ENCODE data around the gene CILP.
A peak's percentile ranks its signal among the peaks of the same experiment; 100 is the strongest.

CILP gene

DNA sequence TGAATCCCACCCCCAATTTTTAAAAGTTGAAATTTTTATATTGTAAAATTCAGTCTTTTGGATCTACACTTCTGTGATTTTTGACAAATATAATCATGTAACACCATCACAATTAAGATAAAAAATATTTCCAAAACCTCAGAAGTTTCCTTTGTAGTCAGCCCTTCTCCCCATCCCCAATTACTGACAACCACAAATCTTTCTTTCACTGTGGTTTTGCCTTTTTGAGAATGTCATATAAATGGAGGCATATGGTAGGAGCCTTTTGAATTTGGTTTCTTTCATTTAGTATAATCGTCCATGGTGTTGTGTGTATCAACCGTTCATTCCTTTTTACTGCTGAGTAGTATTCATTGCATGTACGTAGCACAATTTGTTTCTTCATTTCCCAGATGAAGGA, 7.9 kb upstream of the CILP start:
- DNase-seq = no peak

DNA sequence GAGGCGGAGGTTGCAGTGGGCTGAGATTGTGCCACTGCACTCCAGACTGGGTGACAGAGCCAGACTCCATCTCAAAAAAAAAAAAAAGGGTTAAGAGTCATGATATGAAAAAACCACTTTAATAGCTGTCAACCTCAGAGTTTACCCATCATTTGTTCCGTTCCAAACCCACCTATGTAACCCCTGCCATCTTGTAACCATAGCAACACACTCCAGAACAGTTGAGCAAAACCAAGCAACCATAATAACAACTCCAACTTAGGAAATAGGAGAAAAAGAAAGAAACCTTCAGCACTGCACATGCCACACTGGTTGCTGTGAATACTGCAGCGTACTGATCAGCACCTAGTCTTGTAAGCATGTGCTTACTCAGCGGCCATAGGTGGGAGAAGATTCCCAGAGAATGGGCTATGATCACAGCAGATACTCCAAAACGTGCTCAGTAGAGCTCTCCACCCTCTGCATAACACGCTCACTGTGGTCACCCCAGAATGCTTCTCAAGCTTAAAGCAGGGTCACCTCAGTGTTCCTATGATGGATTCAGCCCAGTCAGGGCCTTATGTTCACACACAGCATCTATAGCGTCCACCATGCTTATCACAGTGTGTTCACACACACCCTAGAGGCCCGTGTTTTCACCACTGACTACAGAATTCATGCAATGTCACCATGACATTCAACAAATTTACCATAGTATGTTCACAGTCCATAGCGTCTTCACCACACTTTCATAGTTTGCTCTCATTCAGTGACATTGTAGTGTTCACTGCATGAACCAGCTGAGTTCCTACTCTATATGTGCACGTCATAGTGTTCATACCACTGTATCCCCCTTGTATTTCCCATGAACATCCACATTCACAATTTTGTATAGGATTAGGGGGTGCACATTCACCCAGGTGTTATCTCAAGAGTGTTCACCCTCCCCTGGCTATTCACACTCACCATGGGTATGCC, 6.5 kb upstream of the CILP start:
- no peak for DNase-seq

DNA sequence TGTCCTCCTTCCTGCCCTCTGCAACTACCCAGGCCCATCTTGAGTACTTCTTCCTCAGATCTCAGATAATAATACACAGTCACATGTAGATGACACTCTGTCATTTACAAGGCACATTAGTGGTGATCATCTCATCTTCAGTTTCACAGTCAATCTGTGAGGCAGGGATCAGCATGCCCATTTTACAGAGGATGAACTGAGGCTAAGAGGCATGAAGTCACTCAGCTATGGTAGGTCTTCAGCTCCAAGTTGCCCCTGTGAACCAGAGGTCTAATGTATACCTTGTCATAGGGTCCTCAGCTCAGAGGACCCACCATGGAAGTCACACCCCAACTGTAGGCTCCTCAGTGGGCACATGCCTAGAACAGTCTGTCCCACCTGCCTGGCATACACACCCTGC, 4.2 kb upstream of the CILP start:
- DNase-seq = no peak

DNA sequence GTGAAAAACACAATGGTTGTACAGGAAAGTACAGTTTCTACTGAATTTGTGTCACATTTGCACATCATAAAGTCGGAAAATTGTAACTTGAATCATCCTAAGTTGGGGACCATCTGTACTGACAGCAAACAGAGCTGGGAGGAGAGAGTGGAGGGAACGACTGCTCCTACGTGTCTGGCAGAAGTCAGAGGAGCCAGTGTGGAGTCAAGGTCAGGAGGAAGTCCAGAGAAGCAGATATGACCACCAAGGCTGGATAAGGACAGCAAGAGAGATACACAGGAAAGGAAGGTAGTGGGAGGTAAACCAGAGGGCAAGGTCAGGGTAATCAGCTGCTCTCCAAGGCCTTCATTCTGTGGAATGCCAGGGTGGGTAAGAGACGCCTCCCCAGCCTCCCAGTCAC, 2.7 kb upstream of the CILP start:
- DNase-seq = no peak

DNA sequence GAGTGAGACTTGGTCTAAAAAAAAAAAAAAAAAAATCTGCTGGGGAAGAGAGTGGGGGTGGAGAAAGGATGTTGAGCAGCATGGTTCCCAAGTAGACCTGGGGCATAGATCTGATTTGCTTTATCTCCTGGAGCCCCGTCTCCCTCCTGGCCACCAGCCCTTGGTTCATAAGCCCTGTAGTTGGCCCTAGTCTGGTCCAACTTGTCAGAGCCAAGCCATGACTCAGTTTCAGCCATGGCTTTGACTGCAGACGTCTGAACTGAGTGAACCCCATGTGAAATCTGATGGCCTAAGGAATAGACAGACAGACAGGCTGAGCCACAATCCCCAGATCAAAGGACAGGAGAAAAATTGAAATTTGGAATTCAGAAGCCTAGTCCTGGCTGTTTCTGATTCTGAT, 2.0 kb upstream of the CILP start:
- no peak for DNase-seq

DNA sequence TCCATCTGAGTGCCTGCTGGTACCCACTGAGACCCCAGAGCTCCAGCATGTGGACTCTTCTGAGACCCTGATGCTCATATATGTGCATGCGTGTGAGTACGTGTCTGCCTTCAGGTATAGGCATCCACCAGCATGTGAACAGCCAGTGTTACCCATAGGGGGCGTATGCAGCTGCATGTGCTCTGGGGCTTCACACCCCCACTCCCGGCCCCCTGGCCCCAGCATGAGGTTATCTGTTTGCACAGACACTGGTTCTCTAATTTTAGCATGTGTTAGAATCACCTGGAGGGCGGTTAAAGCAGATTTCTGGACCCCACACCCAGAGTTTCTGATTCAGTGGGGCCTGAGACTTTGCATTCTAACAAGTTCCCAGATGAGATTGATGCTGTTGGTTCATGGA, 824 bp upstream of the CILP start:
- peak; percentile 51 for DNase-seq

DNA sequence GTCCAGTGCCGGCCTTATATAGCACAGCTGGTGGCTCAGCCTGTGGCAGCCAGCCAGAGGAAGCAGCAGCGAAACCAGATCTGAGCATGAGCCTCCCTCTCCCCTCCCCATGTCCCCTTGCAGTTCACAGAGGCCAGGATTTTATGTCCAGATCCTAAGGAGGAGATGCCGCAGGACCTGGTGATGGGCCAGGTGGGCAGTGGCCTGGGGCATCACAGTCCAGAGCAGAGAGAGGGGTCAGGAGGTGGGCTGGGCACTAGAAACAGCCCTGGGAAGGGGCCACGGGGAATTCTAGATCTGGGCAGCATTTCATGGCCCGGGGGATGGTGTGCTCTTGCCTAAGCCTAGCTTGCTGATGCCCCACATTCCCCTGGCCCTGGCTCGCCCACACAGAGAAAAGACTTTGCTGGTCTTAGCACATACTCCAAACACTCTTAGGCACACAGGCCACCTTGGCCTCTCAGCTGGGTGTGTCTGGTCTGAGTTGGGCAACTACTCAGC, 259 bp upstream of the CILP start:
- DNase-seq = no peak

DNA sequence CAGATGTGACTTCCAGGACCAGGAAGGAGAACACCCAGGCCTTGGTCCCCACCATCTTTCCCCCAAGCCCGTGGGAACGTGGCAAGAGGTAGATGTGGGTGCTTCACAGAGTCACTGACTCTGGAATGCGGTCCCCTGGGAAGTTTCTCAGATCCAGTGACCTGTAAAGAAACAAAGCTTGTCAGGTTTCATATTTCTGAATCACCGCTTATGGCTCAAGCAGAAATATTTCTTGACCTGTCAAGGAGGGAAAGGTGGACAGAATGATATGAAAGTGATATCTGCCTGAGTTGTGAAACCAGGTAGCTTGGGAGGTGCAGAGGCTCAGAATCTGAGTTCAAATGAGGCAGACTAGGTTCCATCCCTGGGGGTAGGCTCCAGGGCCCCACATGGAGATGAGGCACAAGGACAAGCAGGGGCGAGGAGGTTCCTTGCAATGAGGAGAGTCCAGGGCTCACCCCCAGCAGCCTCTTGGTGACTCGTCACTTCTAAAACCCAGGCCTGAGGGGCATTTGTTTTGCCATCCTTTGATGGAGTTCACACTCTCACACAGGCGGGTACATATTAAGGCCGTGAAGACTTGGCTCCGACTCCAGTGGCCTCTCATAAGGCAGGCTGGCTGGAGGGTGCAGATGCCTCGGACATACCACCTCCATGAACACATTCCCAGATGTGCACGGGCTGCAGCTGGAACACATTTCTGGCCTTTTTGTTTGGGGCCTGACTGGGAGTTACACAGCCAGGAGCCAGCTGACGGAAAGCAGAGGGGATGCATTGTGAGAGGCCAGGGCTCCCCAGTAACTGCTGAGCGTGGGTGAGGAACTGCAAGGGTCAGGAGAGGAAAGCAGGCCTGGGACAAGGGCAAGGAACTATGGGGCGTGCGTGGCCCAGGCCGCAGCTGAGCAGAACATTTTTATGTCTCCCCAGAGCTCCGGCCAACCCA, 1.3 kb downstream of the CILP start:
- no peak for DNase-seq

DNA sequence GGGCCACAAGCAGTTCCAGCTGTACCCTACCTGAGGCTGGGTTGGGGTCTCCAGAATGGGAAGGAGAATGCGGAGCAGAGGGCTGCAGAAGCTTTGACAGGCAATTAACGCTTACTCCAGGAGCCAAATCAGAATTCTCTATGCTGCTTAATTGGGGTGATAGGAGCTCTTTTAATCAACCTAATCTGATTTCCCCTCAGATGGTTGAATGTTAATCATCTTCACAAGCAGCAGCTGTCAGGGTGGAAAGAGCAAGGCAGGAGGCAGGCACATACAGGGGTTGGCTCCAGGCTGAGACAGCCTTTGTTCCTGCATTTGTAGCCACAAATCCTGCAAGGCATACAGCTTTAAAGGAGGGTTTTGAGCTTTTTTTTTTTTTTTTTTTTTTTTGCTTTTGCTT, 2.6 kb downstream of the CILP start:
- DNase-seq = no peak

DNA sequence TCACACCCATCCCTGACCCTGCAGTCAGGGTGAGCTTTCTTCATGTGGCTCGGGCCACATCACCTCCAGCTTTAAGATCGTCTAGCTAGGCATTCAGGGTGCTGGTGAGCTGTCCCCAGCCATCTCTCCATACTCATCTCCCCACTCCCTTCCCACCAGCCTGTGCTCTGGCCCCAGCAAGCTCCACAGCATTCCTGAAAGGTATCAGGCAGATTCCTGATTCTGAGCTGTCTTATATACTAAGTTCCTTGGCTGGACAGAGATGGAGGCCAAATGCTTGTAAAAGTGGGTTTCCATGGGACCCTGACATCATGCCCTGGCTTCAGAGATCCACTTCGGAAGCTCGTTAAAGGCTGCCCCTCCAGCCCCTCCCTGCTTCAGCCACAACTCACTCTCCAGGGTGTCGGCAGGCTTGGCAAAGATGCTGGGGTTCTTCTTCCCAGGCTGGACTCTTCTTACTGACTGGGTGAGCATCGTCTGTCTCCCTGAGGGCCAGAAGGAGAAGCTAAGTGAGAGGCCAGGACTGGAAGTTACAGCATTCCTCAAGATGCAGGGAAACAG, 3.9 kb downstream of the CILP start:
- no peak for DNase-seq

DNA sequence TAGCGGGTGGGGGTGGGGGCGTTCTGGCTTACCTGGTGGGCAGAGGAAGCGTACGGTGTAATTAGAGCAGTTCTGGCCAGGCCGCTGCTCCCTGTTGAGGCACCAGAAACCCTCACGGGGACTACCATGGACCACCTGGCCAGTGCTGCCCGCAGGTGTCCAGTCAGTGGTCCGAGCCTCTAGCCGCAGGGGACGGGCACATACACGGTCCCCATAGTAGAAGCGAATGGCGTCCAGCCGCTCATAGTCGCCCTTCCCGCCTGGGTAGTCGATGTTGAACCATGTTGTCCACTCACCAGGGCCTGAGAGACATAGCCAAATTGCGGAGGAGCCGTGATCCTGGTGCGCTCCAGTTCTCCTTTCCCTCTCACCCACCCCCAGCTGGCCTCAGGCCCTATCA, 4.5 kb downstream of the CILP start:
- DNase-seq = no peak

DNA sequence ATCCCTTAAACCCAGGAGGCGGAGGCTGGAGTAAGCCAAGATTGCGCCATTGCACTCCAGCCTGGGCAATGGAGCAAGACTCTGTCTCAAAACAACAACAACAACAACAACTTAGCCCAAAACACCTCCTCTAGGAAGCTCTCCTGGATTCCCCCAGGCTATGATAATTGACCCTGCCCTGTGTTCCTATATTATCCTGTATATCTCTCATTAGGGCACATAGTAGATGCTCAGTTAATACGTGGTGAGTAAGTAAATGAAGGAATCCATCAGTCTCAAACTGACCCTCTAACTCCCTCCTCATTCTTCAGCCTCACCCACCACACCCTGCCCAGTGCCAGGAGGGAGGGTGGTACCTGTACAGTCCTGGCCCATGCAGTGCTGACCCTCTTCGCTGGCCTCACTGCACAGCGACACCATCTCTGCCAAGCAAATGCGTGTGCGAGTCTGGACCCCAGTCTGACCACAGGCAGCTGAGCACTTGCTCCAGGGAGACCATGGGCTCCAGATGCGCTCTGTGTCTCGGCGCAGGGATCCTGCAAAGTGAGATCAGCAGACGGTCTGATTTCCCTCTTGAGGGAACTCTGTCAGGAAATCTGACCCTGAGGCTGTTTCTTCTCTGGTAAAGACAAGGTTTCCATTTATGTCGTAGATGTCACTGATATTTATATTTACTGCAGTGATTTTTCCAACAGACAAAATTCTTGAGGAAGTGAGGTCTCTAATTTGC, 6.2 kb downstream of the CILP start:
- no peak for DNase-seq

DNA sequence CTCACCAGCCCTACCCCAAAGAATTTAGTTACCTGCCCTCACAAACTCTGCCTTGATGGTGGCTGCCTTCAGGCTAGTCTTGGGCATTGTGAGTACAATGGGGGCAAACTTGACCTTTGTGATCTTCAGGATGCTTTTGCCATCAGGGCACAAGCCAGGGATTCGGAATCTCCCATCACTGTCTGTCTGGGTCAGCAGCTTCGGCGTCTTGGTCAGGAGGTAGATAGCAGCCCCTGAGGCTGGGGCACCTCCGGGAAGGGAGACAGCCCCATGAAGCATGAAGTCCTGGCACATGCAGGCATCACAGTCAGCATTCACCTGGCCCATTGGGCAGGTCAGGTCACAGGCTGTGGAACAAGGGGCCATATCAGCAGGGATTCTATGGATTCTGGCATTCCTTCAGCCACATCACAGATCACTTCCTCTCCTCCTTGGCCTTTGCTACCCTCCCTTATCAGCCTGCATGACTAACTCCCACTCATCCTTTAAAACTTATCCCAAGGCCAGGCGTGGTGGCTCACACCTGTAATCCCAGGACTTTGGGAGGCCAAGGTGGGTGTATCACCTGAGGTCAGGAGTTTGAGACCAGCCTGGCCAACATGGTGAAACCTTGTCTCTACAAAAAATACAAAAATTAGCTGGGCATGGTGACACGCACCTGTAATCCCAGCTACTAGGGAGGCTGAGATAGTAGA, 6.9 kb downstream of the CILP start:
- DNase-seq = no peak

DNA sequence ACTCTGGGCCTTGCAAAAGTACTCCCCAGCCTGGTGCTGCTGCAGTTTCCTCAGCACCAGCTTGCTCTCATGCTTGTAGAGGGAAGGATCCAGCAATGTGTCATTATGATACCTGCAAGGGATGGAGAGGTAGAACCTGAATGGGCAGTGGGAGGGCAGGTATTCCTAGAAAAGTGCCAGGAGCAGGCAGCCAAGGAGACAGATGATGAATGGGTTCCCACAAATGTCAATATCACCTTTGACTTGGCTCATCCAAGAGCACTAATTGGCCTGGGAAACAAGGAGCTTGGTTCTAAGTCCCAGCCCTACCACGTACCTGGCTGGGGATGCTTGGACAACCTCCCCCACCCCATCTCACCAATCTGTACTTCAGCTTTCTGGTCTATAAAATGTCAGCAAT, 9.4 kb downstream of the CILP start:
- DNase-seq = no peak

DNA sequence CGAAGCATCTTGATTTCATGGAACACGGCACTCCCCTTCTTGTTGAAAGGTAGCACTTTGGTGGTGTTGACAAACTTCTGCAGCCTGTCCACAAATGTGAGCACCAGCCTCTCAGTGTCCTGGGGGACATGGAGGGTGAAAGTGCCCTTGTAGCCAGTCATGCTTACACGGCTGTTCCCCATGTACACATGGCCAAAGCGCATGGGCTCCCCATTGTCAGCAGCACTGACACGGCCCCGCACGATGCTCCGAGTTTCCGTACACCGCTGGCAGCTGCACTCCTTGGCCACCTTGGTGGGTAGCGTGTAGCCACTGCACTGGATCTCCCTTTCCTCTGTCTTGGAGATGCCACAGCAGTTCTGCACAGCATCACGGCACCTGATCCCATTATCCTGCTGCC, 12.7 kb downstream of the CILP start:
- DNase-seq = no peak

DNA sequence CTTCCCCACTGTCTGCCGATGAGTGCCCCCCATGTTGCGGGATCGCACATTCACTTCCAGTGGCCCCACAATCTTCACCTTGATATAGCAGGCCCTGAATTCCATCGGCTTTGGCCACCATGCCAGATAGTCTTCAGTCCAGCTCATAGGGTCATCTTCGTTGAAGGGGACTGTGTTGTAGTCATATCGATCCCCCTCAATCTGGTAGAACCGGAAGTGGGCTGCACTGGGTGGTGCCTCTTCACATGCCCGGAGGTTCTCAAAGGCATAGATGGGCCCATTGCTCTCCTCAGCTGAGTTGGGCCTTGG, 14.0 kb downstream of the CILP start:
- no peak for DNase-seq

DNA sequence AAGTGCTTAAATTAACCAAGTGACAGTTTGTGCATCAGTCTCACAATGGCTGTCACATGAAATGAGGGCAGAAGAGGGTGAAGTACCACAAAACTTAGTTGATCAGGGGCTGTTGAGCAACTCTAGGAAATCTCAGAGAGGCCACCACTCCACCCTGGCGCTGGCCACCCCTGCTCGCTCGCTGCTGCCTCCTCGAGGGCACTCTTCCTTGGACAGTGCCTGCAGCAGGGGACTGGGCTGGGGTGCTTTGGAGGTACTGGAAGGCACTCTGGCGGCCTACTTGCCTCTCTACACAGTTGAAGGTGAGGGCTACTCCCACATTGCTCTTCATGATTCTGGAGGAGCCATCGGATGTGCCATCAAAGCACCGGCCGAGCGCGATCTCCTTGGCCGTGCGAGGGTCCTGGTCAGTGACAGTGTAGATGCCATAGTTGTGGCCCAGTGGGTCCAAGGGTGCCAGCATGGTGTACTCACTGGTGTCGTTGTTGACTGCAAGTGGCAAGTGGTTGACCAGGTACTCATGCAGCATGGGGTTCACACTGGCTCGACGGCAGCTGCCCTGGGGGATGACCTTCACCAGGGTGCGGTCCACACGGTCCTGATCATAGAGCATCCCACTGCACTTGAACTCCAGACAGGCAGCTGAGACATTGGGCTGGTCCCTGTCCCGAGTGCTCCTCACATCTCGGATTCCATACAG, 14.5 kb downstream of the CILP start:
- DNase-seq = no peak

DNA sequence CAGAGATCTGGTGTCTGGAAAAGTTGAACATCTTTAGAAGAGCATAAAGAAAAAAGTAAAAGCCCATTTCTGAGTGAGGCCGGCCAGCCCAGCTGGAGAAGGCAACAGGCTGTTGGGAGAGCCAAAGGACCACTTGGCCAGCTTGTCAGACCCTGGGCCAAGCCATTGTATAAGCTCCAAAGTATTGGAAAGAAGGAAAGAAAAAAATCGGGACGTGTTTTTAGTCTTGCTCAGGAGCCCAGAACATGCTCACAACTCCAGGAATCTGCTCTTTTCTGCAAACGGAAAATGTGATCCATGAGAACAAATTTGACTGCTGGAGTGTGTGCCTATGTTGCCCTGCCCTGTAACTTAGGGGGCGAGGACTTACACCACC, 15.7 kb downstream of the CILP start:
- no peak for DNase-seq

DNA sequence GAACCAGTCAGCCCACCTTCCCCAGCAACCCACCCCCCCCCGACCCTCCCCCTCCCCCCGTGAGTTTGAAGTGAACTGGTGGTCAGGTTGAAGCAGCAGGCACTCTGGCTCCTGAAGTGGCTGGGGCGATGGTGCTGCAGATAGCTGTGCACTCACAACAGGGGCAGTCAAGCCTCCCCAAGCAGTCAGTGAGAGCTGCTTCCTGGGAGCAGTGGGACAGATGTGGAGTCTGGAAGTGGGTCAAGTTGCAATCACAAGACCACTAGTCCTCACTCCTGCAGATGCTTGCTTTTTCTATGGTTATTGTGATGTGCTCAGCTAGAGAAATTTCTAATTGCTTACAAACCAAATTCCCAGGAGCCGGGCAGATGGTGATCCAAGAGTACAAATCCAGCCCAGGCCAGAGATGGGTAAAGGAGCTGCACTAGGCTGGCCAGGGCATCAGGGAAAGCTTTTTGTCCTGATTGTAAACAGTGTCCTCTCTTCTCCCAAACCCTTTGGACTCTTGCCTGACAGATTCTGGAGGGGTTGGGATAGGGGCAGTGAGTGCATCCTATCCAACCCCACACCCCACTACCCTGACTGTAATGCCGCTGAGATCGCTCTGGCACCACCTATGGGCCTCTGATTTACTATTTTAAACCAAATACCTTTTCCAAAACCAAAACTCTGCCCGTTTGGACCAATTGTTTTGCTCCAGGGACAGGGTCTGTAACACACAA, 16.3 kb downstream of the CILP start:
- no peak for DNase-seq

DNA sequence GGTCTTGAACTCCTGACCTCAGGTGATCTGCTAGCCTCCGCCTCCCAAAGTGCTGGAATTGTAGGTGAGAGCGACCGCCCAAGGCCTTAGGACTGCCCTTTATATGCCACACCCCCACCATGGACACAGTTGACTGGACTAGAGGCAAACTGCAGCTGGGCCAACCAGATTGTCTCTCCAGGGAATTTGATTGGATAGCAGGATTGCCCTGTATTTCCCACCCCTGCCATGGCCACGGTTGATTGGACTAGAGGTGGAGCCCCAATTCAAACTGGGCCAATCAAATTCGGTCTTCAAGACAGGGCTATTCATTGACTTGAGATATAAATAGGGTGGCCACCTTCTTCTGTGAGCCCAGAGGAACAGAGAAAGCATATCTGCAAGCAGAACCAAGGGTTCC, 19.3 kb downstream of the CILP start:
- no peak for DNase-seq

All from activated naive CD4-positive, alpha-beta T cell treated with anti-CD3 and anti-CD28 coated beads, Interleukin-2, amount 50 U/mL, for 16 hours (primary cell).